GM15510 (cell line): Measurements from ENCODE around the gene PLCL2.

ENCODE experiments used
- POLR2A ChIP-seq: IDR thresholded peaks from 3 replicates; pipeline ENCODE4 v1.6.1; 2011; ENCODE audit warnings: borderline replicate concordance; ENCODE audit not compliant: insufficient read length; ENCODE audit errors: extremely low read depth

The PLCL2 gene

DNA sequence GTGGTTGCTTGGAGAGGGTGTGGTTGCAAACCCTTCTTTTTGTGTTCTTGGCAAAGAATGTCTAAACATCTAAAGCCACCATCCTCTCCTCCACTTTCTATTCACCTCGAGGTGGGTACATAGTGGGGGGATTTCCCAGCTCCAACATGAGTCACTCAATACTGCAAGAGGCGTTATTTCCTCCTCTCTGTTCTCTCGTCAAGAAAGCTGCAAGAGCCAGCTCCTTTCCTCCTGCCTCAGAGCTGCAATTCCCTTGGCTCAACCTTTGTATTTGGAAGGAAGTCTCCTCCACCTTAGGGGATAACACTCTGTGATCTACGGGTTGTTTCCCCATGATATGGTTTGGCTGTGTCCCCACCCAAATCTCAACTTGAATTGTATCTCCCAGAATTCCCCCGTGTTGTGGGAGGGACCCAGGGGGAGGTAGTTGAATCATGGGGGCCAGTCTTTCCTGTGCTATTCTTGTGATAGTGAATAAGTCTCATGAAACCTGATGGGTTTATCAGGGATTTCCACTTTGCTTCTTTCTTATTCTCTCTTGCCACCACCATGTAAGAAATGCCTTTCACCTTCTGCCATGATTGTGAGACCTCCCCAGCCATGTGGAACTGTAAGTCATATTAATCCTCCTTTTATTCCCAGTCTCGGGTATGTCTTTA is 138.4 kb downstream of the PLCL2 start:
- TF ChIP-seq POLR2A, result no peak

DNA sequence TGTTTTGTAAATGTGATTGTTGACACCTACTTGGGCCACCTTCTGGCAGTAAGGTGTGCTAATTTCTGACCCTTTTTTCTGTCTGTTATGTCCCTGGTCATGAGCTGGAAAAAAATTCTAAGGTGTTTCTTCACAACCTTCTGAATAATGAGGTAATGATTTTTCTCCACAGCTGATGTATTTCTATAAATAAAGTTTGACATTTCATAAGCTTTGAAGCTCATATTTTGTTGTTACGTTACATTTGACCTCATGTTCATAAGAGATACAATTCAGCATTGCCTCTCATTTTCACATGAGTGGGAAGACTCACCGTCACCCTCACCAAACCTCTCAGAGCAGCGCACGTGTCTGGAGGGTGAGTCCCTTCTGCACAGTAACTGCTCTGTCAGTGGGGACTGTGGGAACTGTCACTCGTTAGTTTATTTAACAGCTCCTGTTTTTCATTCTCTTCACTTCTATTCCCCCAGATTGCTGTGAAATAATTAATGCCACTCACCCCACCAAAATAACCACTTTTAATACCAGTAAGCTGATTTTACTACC is 140.9 kb downstream of the PLCL2 start:
- no peak for TF ChIP-seq POLR2A

DNA sequence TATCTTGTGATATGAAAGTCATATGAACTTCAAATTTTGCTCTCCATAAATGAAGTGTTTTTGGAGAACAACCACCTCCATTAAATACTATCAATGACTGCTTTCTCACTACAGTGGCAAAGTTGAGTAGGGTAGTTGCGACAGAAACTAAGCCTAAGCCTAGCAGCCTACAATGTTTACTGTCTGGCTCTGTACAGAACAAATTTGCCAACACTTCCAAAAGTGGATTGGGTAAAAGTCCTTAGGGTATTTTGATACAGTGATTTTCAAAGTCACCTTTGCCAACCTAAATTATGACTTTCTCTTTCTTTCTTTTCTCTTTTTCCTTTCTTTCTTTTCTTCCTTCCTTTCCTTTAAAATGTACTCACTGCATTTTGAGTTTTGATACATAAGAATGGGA is 142.6 kb downstream of the PLCL2 start:
- TF ChIP-seq POLR2A, result no peak

DNA sequence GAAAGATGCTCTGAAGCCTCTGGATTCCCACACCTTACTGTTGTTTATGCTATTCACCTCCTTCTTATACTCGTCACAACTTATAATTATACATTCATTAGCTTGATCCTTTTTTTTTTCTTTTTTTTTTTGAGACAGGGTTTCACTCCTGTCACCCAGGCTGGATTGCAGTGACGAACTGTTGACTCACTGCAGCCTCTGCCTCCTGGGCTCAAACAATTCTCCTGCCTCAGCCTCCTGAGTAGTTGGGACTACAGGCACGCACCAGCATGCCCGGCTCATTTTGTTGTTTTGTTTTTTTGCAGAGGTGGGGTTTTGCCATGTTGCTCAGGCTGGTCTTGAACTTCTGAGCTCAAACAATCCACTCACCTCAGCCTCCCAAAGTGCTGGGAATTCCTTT is 143.6 kb downstream of the PLCL2 start:
- TF ChIP-seq POLR2A, result no peak

DNA sequence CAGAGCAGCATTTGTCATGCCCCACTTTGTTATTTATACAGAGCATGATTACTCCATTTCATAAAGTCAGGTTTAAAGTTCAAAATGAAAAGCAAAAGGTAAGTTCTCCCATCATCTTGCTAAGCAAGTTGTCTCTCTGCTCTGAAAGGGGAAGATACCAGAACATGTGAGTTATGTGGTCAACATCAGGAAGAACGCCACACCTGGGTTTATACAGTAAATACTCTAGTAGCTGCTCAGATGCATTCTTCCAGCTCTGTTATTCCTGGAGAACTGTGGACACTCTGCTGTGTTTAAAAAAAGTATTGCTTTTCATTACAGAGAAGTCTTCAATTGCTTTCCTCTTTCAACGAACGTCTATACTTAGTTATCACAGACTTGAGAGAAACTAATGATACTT is 145.7 kb downstream of the PLCL2 start:
- no peak for TF ChIP-seq POLR2A

DNA sequence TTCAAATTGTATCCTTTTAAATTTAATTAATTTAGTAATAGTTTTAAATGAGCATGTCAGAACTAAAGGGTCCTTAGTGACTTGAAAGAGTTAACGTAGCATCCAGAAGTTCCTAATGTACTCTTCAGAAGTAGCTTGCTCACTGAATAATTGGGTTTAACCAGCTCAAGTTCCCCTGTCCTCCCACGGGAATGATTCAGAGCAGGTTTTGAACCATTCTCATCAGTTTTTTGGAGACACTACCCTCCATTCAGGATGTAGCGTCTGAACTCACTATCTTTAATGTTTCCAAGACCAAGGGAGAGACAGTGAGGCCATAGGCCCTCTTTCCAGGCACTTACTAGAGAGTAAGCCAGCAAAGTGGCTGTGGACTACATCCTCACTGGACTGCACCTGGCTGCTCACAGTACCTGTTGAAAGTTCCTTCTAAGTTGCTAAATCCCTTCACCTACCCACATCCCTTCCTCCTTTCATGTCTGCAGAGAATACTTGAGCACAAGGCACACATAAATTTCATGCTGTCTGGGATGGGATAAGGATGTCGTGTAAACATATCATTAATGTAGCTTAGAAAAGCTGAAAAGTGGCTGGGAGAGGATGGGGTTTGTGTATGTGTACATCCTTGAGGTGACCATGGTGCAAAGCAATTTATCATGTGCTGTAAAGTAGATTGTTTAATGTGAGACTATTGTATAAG is 146.3 kb downstream of the PLCL2 start:
- TF ChIP-seq POLR2A, result no peak

DNA sequence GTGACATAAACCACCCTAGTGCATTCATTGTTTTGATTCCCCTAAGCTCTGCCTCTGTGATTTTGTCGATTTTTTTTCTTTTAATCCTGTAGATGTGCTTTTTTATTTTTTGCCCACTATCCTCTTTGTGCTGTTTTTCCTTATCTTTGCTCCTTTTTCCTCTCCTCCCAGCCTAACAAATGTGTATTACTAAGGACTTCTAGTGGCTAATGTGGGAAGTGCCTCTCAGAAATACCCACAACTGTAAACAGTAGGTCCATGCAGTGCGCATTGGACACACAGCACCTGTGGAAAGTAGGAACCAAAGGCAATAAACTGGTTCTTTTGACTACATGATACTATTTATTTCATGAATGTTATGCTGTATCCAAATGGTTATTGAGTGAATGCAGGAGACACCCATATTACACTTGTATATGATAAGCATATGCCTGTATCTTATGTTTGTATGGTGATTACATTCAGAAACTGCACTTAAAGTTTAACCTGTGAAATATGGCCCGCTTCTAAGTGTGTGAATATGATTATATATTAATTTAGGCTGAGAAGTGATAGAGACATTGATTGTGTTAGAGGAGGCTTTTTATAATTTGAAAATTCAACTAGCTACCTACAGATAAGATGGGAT is 147.8 kb downstream of the PLCL2 start:
- TF ChIP-seq POLR2A, result no peak

DNA sequence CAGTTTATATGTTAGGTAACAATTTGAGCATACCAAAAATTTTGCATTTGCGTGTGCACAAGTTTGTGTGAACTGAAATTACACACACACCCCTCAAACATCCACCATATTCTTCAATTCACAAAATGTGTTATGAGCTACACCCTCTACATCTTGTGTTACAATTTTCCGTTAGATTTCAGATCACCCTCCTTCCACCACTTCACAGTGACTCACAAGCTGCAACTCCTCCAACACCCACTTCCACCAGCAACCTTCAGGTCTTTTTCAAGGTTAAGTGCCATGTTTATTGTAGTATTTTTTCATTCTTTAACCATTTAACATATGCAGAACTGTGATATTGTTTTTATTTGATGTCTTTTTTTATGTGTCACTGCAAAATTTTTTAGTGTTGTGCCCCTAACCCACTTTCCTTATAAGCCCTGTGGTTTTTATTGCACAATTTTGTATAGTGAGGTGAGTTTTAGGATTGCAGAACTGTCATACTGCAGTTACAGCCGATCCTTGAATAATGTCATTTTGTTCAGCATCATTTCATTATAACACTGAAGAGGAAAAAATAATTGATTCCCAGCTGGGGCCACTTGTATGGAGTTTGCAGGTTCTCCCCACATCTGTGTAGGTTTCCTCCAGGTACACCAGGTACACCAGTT is 148.9 kb downstream of the PLCL2 start:
- TF ChIP-seq POLR2A, result no peak

DNA sequence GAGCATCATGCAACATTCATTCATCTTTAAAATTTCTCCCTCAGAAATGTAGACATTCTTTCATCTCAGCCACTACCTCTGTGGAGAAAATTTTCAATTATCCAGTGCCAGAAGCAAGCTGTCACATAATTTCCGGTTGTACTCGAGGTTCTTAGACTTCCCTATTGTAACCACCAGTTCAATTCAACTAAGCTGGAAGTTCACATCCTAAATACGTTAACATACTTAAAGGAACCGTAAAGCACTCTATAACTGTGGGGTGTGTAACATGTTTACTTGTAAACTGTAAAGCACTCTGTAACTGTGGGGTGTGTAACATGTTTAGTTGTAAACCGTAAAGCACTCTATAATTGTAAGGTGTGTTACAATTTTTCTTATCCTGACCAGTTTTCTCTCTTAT is 150.3 kb downstream of the PLCL2 start:
- no peak for TF ChIP-seq POLR2A

DNA sequence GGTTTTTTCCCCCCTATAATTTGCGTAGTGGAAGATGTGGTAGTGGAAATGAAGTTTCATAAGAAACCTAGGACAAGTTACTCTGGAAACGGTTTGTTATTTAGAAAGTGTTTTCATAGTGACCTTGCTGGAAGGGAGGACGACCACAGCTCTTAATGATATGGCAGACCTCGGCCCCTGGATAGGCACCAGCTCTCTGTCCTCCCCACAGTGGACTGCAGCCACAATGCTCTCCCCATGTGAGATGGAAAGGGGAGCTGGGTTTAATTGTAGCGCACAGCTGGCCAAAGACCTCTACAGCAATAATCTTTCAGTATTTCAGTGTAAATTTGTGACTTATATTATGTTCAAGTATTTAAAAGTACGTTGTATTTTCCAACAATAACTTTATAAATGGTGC is 151.2 kb downstream of the PLCL2 start:
- TF ChIP-seq POLR2A, result no peak

DNA sequence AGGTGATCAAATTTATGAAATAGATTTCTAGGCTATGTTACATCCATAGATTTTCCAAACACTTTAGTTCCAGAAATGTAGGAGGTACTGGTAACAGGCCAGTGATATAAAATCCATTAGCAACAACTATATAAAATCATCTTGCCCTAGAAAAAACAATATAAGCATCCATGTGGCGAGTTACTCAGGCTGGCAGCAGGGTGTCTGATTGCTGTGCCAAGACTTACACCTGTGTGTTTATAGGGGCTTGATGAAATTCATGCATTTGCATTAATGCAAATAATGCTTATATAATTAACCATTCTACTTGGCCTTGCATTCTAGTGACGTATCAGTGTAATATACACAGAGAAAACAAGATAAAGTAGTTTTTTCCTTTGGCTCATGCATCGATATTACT is 153.4 kb downstream of the PLCL2 start:
- TF ChIP-seq POLR2A, result no peak

DNA sequence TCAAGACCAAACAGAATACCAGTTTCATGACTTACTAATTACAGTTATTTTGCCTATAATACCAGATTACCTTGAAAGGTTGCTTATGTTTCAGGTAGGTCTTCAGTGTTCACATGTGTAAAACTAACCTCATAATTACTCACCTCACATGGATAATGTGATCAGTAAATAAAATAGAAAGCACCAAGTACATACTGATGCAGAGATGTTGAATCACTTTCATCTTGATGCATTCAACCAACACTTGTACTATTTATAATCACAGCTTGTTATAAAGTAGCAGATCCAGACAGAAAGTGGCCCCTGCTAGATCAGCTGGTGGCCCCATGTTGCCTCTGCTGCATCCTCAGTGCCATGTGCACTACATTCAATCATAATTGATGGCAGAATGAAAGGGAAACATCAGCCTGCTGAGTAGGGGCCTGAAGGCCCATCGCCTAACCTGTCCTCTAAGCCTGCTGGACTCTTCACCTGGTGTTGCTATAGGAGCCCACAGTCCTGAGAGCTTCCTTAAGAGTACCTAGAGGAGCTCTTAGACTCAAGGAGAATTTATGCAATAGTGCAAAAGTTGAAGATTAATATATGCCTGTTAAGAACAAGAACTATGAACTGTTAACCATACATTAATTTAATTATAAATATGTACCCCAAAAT is 154.3 kb downstream of the PLCL2 start:
- no peak for TF ChIP-seq POLR2A

DNA sequence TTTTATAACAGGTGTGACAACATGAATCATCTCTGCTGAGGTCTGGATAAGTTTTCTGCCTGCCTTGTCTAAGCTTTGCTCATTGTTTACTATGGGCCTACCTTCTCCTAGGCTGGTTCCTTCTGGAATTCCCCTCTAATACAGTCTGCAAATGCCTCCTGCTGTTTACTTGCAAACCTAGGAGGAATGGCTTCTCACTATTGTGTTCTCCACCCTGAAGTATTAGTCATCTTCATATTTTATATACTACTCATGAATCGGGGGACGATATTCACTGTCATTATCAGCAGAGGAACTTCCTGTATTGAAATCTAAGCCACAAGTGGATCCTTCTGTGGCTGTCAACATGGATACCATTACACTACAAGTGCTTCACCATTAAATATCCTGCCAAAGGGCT is 154.8 kb downstream of the PLCL2 start:
- no peak for TF ChIP-seq POLR2A

DNA sequence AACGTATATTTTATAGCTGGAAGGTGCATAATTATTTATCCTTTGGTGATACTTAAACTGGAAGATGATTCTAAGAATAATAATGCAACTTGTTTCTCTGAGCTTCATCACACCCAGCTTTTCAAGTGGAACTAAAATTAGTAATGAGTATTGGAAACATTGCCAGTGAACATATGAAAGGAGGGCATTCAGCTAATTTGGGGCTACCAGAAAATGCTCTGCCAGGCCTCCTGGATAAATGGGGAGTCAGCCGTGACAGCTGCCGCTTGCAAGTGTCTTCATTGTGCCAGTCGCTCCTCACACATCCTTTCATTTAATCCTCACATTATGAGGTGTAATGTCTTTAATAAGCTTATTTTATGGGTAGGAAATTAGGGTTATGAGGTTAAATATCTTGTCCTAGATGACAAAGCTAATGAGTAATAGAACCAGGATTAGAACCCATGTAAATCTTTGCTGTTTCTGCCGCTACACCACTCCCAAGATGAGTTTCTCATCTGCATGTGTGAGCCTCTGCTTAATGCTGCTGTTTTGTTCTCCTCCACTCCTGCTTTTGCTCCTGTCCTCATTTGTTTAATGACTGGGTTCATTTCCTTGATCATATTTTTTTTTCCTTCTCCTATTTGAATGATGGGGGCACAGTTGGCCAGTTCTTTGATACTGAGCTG is 155.7 kb downstream of the PLCL2 start:
- no peak for TF ChIP-seq POLR2A
